ENCODE measurements around the gene FRMD8.
A peak's percentile ranks its signal among the peaks of the same experiment; 100 is the strongest.

The FRMD8 gene

GRCh38 chr11:65357856-65358356, 28.5 kb upstream of the FRMD8 start:
- no peak for DNase-seq (ENCODE audit: low spot score in 2 of 2)
- Histone ChIP-seq H3K9me3 (no peaks in the 10 kb centered on the region), H3K36me3 (replicated peaks) (0 out of 2 replicates have a peak, but pooled peaks cover 2% of the 10 kb centered on the region), H3K4me3 (no peak overlapping the region), H3K4me1 (0 out of 2 replicates have a peak, but pooled peaks cover 3% of the 10 kb centered on the region), H3K27me3 (ENCODE audit: low read depth) (no peaks in the 10 kb centered on the region)
- in situ Hi-C loops (cut with MboI; ENCODE audit: low sequenced_read_pairs) = no loop called here

GRCh38 chr11:65362320-65362931, 24.0 kb upstream of the FRMD8 start:
- in situ Hi-C loops (cut with MboI; ENCODE audit: low sequenced_read_pairs) = no loop called here
- no peaks in the 10 kb centered on the region for H3K27me3 ChIP-seq (ENCODE audit: low read depth)
- no peaks in the 10 kb centered on the region for H3K9me3 ChIP-seq
- H3K4me3 ChIP-seq = no peak overlapping the region
- DNase-seq (ENCODE audit: low spot score in 2 of 2) = no peak
- no peaks in the 10 kb centered on the region for H3K36me3 ChIP-seq (replicated peaks)
- H3K4me1 ChIP-seq = peaks cover 11% of the 10 kb centered on the region

- DNase-seq (ENCODE audit: low spot score in 2 of 2) = no peak
- Histone ChIP-seq H3K27me3 (ENCODE audit: low read depth) (no peaks in the 10 kb centered on the region), H3K4me1 (peaks cover 11% of the 10 kb centered on the region), H3K9me3 (no peaks in the 10 kb centered on the region), H3K36me3 (replicated peaks) (no peaks in the 10 kb centered on the region), H3K4me3 (no peak overlapping the region)
- in situ Hi-C loops (cut with MboI; ENCODE audit: low sequenced_read_pairs) = no loop called here
Measured at GRCh38 chr11:65362966-65363365, 23.5 kb upstream of the FRMD8 start.

GRCh38 chr11:65363770-65364169, 22.7 kb upstream of the FRMD8 start:
- in situ Hi-C loops (cut with MboI; ENCODE audit: low sequenced_read_pairs) = no loop called here
- Histone ChIP-seq H3K9me3 (no peaks in the 10 kb centered on the region), H3K4me1 (peaks cover 11% of the 10 kb centered on the region), H3K36me3 (replicated peaks) (no peaks in the 10 kb centered on the region), H3K27me3 (ENCODE audit: low read depth) (no peaks in the 10 kb centered on the region), H3K4me3 (no peak overlapping the region)
- DNase-seq (ENCODE audit: low spot score in 2 of 2) = no peak

- Histone ChIP-seq H3K36me3 (replicated peaks) (no peaks in the 10 kb centered on the region), H3K9me3 (no peaks in the 10 kb centered on the region), H3K27me3 (ENCODE audit: low read depth) (no peaks in the 10 kb centered on the region), H3K4me1 (peaks cover 11% of the 10 kb centered on the region), H3K4me3 (no peak overlapping the region)
- in situ Hi-C loops (cut with MboI; ENCODE audit: low sequenced_read_pairs) = loop anchor here (5.0 kb wide), 1 partner anchor 141 kb away; no protein-coding TSS in a partner anchor
- DNase-seq (ENCODE audit: low spot score in 2 of 2) = peak; percentile 69 to 88
Measured at GRCh38 chr11:65366340-65366773, 20.1 kb upstream of the FRMD8 start.

- in situ Hi-C loops (cut with MboI; ENCODE audit: low sequenced_read_pairs) = no loop called here
- Histone ChIP-seq H3K4me1 (peaks cover 11% of the 10 kb centered on the region), H3K9me3 (no peaks in the 10 kb centered on the region), H3K27me3 (ENCODE audit: low read depth) (no peaks in the 10 kb centered on the region; the same call in 1 of the 2 replicates), H3K36me3 (replicated peaks) (no peaks in the 10 kb centered on the region), H3K4me3 (no peak overlapping the region)
- DNase-seq (ENCODE audit: low spot score in 2 of 2) = no peak
Measured at GRCh38 chr11:65370659-65371049, 15.8 kb upstream of the FRMD8 start.

- H3K9me3 ChIP-seq = no peaks in the 10 kb centered on the region
- H3K36me3 ChIP-seq (replicated peaks) = no peaks in the 10 kb centered on the region
Measured at GRCh38 chr11:65373839-65374580, 12.4 kb upstream of the FRMD8 start.

GRCh38 chr11:65375012-65375411, 11.4 kb upstream of the FRMD8 start:
- H3K9me3 ChIP-seq = no peaks in the 10 kb centered on the region
- in situ Hi-C loops (cut with MboI; ENCODE audit: low sequenced_read_pairs) = no loop called here
- DNase-seq (ENCODE audit: low spot score in 2 of 2) = no peak
- no peaks in the 10 kb centered on the region for H3K4me1 ChIP-seq
- no peaks in the 10 kb centered on the region for H3K36me3 ChIP-seq (replicated peaks)
- H3K4me3 ChIP-seq = no peak overlapping the region
- H3K27me3 ChIP-seq (ENCODE audit: low read depth) = no peaks in the 10 kb centered on the region; the same call in 1 of the 2 replicates

More at GRCh38 chr11:65373839-65374580, 12.4 kb upstream of the FRMD8 start:
- H3K4me1 ChIP-seq = no peaks in the 10 kb centered on the region
- DNase-seq (ENCODE audit: low spot score in 2 of 2) = no peak
- H3K4me3 ChIP-seq = no peak overlapping the region
- in situ Hi-C loops (cut with MboI; ENCODE audit: low sequenced_read_pairs) = no loop called here
- no peaks in the 10 kb centered on the region; the same call in 1 of the 2 replicates for H3K27me3 ChIP-seq (ENCODE audit: low read depth)

GRCh38 chr11:65376138-65376713, 10.2 kb upstream of the FRMD8 start:
- no peak for DNase-seq (ENCODE audit: low spot score in 2 of 2)
- H3K4me1 ChIP-seq = no peaks in the 10 kb centered on the region
- H3K4me3 ChIP-seq = no peak overlapping the region
- no peaks in the 10 kb centered on the region; the same call in 1 of the 2 replicates for H3K27me3 ChIP-seq (ENCODE audit: low read depth)
- in situ Hi-C loops (cut with MboI; ENCODE audit: low sequenced_read_pairs) = no loop called here
- H3K36me3 ChIP-seq (replicated peaks) = no peaks in the 10 kb centered on the region
- no peaks in the 10 kb centered on the region for H3K9me3 ChIP-seq

GRCh38 chr11:65377036-65377435, 9.4 kb upstream of the FRMD8 start:
- in situ Hi-C loops (cut with MboI; ENCODE audit: low sequenced_read_pairs) = no loop called here
- H3K4me1 ChIP-seq = peaks cover 5% of the 10 kb centered on the region
- H3K27me3 ChIP-seq (ENCODE audit: low read depth) = no peaks in the 10 kb centered on the region; the same call in 1 of the 2 replicates

GRCh38 chr11:65377777-65378176, 8.7 kb upstream of the FRMD8 start:
- no peak for DNase-seq (ENCODE audit: low spot score in 2 of 2)
- in situ Hi-C loops (cut with MboI; ENCODE audit: low sequenced_read_pairs) = no loop called here
- Histone ChIP-seq H3K9me3 (no peaks in the 10 kb centered on the region), H3K4me3 (no peak overlapping the region), H3K27me3 (ENCODE audit: low read depth) (no peaks in the 10 kb centered on the region), H3K36me3 (replicated peaks) (no peaks in the 10 kb centered on the region), H3K4me1 (peaks cover 12% of the 10 kb centered on the region)

More at GRCh38 chr11:65377036-65377435, 9.4 kb upstream of the FRMD8 start:
- Histone ChIP-seq H3K4me3 (no peak overlapping the region), H3K9me3 (no peaks in the 10 kb centered on the region), H3K36me3 (replicated peaks) (no peaks in the 10 kb centered on the region)
- DNase-seq (ENCODE audit: low spot score in 2 of 2) = no peak

- H3K36me3 ChIP-seq (replicated peaks) = no peaks in the 10 kb centered on the region
- H3K9me3 ChIP-seq = no peaks in the 10 kb centered on the region
- H3K4me1 ChIP-seq = peaks cover 15% of the 10 kb centered on the region
- no peak for DNase-seq (ENCODE audit: low spot score in 2 of 2)
- in situ Hi-C loops (cut with MboI; ENCODE audit: low sequenced_read_pairs) = no loop called here
- no peaks in the 10 kb centered on the region for H3K27me3 ChIP-seq (ENCODE audit: low read depth)
- H3K4me3 ChIP-seq = no peak overlapping the region
Measured at GRCh38 chr11:65378208-65378927, 8.1 kb upstream of the FRMD8 start.

- in situ Hi-C loops (cut with MboI; ENCODE audit: low sequenced_read_pairs) = no loop called here
- no peak overlapping the region for H3K4me3 ChIP-seq
- peaks cover 15% of the 10 kb centered on the region for H3K4me1 ChIP-seq
- no peaks in the 10 kb centered on the region for H3K27me3 ChIP-seq (ENCODE audit: low read depth)
- no peak for DNase-seq (ENCODE audit: low spot score in 2 of 2)
- H3K9me3 ChIP-seq = no peaks in the 10 kb centered on the region
- no peaks in the 10 kb centered on the region for H3K36me3 ChIP-seq (replicated peaks)
Measured at GRCh38 chr11:65378928-65379638, 7.4 kb upstream of the FRMD8 start.

All from HAP-1 (cell line).